Fibroblast of skin of right quadriceps (primary cell): Measurements from ENCODE around the gene SLC2A6.

Source experiments
- DNase-seq: peaks from one replicate; pipeline ENCODE4 v3.0.0-alpha.2; 2013

Gene SLC2A6

DNA sequence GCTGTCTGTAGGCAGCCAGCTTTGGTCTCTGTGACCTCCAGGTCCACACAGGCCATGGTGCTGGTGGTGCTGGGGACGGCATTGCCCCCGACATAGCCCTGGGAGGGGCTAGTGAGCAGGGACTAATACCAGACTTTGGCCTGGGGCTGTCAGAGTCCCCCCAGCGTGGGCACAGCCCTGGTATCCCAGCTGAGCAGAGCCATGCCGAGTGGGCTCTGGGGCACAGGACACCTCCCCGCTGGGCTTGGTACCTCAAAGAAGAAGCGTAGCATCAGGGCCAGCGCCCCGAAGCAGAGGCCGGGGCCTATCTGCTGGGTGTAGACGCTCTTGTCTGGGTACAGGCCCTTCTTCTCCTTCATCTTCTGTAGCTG is 36.3 kb upstream of the SLC2A6 start:
- no peak for DNase-seq

DNA sequence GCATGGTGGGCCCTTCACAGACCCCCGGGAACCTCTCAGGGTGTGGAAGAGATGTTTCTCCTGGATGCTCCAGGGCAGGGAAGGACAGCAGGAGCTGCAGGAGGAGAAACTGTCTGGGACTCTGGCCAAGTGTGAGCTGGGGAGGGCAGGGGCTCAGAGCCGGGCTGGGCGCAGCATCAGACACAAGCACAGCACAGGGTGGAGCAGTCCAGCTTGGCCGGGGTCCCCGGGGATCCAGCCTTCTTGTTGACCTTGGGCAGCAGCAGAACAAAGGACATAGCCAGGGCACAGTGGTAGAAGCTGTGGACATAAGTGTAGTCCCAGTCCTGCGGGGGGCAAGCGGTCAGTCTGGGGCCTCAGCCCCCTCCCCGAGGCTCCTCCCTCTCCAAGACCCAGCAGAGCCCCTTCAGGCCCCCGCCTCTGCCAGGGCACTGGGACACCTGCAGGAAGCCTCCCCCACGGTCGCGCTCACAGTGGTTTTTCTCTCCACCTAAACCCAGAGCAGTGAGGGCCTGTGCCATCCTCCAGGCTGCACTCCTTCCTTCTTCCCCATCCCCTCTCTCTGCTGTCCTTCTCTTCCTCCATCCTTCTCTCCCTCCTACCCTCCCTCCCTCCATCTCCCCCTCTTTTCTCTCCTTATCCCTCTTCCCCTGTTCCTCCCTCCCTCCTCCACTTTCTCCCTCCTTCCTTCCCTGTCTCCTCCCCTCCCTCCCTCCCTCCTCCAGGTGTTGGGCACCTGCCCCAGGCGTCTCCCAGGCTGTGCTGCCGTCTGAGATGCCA is 35.8 kb upstream of the SLC2A6 start:
- DNase-seq: no peak

GRCh38 chr9:133513214-133514100 is 34.6 kb upstream of the SLC2A6 start:
- DNase-seq: no peak

DNA sequence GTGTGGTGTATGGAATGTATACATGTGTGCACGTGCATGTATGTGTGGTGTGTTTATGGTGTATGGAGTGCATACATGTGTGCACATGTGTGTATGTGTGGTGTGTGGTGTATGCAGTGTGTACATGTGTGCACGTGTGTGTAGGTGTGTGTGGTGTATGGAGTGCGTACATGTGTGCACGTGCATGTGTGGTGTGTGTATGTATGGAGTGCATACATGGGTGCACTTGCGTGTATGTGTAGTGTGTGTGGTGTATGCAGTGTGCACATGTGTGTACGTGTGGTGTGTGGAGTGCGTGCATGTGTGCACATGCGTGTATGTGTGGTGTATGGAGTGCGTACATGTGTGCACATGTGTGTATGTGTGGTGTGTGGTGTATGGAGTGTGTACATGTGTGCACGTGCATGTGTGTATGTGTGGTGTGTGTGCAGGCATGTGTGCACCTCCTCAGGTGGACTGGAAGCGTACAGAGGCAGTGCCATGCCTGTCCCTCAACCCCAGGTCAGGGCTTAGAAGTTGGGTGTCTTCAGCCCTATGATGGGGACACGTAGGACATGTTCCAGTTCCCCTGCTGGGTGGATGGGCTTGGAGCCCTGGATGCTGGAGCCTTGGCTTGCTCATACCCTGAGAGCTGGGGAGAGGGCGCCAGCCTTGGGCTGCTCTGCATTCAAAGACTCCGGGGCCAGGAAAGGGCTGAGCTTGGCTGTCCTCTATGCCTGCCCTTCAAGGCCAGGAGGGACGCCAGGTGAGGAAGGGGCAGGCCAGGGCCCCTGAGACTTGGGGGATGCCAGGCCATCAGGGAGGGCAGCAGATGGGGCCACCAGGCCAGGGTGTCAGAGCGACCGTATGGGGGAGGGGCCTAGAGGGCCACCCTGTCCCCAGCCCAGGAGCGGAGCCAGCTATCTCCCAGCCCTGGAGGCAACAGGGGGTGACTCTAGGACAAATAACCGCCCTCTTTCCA is 33.6 kb upstream of the SLC2A6 start:
- no peak for DNase-seq

DNA sequence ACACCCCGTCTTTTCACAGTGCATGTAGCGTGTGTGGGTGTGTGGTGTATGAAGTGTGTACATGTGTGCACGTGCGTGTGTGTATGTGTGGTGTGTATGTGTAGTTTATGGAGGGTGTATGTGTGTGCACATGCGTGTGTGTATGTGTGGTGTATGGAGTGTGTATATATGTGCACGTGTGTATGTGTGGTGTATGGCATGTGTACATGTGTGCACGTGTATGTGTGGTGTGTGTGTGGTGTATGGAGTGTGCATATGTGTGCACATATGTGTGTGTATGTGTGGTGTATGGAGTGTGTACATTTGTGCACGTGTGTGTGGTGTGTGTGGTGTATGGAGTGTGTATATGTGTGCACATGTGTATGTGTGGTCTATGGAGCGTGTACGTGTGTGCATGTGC is 32.7 kb upstream of the SLC2A6 start:
- DNase-seq: no peak

DNA sequence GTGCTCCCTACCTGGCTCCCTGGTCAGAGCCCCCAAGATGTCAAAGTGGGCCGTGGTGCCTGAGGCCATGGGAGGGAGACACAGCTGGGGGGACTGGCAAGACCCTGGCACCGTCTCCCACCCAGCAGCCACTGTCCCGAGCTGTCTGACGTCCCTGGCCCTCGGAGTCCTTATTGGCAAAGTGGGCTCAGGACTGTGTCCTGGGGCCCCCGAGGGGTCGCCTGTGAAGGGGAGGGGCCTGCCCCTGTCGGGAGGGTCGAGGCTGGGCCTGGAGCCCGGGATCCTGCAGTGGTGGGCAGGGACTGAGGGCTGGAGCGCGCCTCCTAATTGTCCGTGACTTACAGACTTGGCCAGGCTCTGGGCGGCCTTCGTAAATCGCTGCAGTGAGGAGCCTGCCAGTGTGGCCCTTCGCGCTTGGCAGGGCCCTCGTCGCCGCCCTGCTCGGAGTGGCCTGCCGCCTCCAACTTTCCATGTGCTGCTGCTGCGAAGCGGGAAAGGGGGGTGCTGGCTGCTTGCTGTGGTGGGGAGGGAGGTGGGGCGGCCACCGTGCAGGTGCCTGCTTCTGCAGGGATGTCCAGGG is 32.1 kb upstream of the SLC2A6 start:
- no peak for DNase-seq

DNA sequence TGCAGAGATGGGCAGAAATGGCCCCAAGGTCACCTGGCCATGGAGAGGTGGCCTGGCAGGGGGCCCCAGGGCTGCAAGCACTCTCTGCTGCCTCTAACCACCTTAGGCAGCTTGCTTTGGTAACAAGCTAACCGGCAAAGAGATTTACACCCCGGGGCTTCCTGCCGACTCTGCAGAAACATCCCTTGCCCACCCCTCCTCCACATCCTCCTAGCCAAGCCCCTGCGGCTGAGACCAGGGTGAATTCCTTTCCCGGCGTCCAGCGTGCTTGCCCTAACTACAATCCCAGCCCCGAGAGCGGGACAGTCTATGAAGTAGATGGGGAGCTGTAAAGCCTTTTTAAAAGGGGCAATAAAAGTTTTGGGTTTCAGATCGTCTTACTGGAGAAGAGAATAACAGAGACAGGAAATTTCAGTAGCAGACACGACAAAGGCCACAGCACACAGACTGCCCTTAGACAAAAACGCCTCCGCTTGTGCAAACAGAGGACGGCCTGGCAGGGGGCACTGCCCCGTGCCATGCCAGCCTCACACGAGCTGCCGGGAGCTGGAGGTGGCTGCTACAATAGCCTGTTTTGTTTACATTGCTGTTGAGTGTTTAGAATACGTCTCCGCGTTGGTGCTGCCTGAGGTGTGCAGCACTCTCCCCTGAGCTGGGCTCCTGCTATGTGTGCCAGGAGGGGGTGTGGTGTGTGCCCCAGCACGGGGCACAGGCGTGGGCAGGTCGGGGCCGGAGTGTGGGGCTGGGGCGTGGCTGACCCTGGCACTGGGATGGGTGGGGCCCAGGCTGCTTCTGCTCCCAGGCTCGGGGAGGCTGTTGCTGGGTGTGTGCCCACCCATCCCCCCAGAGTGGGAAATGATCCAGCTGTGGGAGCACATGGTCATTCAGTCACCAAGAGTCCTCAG is 30.5 kb upstream of the SLC2A6 start:
- DNase-seq: peak; percentile 15

DNA sequence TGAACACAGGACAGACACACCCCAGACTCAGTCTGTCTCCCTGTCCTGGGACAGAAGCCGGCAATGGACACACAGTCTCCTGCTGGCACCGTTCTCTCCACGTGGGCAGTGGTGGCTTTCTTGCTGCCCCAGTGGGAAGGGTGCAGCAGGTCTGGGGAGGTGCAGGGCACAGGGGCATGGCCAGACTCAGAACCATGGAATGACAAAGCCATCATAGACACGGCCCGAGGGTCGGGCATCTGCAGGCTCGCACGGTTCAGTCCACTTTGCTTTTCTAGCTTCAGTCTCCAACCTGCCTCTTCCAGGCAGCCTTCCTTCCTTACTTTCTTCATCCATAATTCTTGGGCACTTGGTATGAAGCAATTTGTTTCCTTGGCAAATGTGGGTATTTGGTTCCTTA is 29.1 kb upstream of the SLC2A6 start:
- no peak for DNase-seq

DNA sequence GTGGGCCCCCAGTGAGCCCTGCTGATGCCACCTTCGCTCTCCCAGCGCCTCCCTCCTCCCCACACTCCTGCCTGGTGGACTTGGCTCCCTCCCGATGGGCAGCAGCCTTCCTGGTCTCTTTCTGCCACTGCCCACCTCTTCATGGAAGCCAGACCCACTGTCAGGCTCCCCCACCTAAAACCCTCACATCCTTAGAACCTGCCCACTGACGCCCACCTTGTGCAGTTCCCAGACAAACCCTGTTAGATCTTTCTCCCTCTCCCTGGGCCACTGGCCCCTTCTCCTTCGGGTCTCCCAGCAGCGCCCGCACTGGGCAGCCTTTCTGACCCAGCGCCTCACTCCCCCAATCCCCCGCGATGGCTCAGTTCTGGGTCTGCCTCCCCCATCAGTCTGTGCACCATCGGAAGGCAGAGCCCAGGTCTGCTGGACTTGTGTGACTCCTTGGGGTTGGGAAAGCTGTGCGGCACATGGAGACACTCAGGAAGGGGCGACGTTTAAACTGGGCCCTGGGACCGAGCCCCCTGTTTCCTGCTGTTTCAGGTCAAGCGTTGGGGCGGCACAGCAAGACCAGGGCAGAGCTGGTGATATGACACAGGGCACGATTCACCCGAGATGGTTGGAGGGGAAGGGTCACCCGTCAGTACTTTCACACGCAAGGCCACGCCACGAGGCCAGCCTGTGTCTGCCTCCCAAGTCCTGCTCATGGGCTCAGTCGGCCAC is 28.5 kb upstream of the SLC2A6 start:
- DNase-seq: no peak

DNA sequence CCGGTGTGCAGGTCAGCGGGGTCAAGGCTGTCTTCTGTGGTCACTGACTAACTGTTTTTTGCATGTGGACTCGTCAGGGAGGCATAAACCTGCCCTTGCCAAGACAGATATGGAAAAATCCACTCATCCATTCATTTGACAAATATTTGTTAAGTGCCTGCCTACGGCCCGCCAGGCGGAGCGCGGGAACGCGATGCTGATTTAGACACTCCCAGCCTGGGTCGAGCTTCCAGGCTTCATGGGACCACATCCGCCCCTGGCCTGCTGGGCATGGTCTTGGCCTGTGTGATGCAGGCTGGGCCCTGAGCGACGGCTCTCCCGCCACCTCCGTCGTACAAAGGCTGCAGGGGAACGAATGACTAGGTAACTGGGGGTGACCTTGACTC is 27.7 kb upstream of the SLC2A6 start:
- DNase-seq: peak; percentile 61

DNA sequence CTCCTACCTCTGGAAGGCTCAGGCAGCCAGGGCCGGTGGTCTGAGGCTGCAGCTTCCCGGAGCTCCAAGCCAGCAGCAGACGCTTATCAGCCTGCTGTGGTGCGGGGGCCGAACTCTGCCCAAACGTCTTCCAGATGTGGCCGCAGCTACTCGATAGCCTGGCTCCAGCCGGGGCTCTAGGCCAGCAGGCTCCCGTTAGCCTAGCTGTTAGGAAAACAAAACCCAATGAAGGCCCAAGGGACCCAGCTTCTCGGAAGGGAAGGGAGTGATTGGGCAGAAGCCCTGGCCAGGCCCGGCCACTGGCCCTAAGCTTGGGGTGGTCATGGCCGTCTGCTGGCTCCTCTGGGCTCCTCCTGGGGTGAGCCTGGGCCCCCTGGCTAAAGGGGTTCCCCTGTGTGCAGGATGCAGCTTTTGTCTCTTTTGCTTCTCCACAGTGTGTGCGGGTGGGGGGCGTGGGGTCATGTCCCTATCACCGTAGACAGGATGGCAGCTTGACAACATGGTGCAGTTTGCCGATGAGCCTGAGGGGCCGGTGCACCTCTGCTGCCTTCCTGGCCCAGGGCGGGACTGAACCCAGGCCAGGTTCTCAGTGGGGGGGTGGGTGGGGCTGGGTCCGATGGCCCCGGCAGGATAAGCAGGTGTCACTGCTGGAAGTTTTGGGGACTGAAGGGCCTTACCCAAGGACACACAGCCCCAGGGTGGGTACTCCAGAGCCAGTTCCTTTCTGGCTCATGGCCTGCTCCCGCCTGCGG is 27.2 kb upstream of the SLC2A6 start:
- DNase-seq: peak; percentile 29

DNA sequence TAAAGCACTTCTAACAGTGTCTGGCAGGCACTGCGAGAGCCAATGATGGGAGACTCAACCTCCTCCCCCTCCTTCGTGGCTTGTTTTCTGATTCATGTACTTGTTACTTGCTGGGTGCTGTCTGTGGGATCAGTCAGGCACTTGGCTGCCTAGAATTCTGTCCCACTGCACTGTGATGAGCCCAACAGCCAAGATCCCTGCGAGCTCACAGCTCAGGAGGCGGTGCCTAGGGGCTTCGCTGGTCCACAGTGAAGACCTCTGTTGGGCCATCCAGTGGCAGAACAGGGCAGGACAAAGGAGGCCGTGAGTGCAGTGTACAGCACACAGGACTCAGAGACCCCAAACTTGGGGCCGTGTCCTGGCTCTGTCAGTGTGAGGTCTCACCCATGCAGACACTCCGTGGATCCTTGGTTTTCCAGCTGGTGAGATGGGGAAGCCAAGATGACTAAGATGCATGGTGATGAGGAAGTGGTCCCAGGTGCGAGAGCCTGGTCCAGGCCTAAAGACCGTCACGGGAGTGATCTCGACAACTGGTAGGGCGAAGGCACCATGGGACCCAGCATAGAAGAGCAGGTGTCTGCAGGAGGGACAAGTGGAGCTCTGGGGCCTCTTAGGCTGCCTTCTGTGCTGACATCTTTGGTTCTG is 26.4 kb upstream of the SLC2A6 start:
- no peak for DNase-seq

DNA sequence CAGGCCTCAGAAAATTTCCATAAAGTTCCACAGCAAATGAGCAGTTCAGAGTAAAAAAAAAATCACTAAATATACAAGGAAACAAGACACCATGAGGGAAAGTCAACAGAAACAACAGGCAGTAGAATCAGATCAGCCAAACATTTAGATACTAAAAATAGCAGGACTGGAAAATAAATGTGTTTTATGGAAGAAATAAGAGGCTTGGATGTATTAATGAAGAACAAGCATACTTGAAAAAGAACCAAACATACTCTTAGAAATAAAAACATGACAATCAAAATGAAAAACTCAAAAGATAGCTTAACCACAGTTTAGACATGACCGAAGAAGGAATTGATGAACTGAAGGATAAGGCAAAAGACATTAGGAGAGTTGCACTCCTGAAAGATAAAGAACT is 23.2 kb upstream of the SLC2A6 start:
- no peak for DNase-seq

DNA sequence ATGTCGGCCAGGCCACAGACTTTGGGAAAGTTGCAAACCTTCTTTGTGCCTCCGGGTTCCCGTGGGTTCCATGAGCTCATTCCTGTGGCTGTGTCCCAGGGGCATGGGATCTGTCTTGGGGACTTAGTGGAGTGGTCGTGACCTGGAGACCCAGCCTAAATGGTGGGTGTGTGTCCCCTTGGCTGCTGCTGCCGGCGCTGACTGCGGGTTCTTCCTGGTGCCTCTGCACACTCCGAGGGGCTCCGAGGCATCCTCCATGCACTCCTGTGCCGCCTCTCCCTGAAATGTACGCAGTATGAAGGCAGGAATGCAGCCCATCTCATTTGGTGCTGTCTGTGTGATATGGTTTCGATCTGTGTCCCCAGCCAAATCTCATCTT is 21.0 kb upstream of the SLC2A6 start:
- DNase-seq: no peak

GRCh38 chr9:133499132-133499891 is 20.4 kb upstream of the SLC2A6 start:
- DNase-seq: no peak

DNA sequence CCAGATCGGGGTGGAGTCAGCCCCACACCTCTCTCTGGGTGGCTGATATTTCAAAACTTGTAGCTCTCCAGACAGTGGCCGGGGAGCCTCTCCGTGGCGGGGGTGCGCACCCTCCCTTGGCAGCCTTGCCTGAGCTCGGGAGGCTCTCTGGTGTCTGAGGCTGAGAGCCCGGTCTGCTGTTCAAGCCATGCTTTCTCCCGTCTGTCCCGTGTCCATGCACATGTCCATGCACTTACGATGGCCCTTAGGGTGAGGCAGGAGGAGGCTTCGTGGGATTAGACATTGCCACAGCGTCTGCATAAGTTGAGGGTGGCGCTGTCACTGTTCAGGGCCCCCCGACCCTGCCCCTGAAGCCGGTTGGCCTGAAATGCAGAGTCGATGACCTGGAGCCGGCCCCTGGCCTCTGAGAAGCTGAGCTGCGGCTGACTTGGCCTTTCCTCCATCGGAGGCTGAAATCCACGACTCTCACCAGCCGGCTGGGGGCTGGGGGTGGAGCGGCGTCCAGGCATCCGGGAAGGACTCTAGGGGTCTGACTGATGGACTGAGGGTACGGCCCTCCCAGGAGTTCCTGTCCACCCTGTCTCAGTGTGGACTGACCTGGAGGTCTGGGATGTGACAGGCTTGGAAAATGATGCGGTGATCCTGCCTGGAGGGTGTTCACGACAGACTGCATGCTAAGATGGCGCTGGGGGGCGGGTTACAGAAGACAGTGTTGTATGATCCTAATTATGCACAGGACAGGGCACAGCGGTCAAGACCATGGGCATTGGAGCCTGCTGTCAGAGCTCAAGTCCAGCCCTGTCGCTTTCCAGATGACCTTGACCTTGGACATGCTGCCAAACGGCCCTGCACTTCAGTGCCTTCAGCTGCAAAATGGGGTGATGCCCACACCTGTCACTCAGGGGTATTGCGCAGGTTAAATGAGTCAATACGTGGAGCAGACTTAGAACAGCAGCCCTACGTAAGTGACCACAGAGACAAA is 18.3 kb upstream of the SLC2A6 start:
- DNase-seq: no peak
